Activated naive CD8-positive, alpha-beta T cell treated with anti-CD3 and anti-CD28 coated beads, Interleukin-2, amount 50 U/mL, for 24 hours (primary cell): ENCODE results near the gene UBAP2L.
A peak's percentile ranks its signal among the peaks of the same experiment; 100 is the strongest.
"Not testable (repeated sequence)": the region's sequence is repeated elsewhere in the genome, so short reads cannot be mapped to it uniquely, and the experiment has no call there.

Experiments used
- ATAC-seq: fragments of 150-1000 bp; cut with Tn5 transposase; one replicate; pipeline ENCODE4 v1.10.0; 2021
- DNase-seq: peaks from one replicate; pipeline ENCODE4 v3.0.0; 2021
- H3K27ac Mint-ChIP-seq: one replicate; pipeline ENCODE4 v1.8.0; 2021; ENCODE audit warnings: mild to moderate bottlenecking, mixed read lengths
- H3K27me3 Mint-ChIP-seq: one replicate; pipeline ENCODE4 v1.8.0; 2021; ENCODE audit warnings: mixed read lengths
- H3K36me3 Mint-ChIP-seq: one replicate; pipeline ENCODE4 v1.8.0; 2021; ENCODE audit warnings: low read depth, mixed read lengths
- H3K4me1 Mint-ChIP-seq: one replicate; pipeline ENCODE4 v1.8.0; 2021; ENCODE audit warnings: mixed read lengths
- H3K4me3 Mint-ChIP-seq: one replicate; pipeline ENCODE4 v1.8.0; 2021; ENCODE audit warnings: mild to moderate bottlenecking, moderate library complexity, mixed read lengths
- H3K9me3 Mint-ChIP-seq: one replicate; pipeline ENCODE4 v1.8.0; 2021; ENCODE audit warnings: mixed read lengths

Gene UBAP2L

GRCh38 chr1:154241703-154242351 lies 21.1 kb downstream of the UBAP2L start:
- H3K36me3 Mint-ChIP-seq: peaks cover 78% of the 10 kb centered on the region
- no peak overlapping the region for H3K4me3 Mint-ChIP-seq
- H3K27me3 Mint-ChIP-seq: no peaks in the 10 kb centered on the region
- no peaks in the 10 kb centered on the region for H3K9me3 Mint-ChIP-seq
- peaks cover 20% of the 10 kb centered on the region for H3K4me1 Mint-ChIP-seq
- DNase-seq (no peak), ATAC-seq (no peak)
- H3K27ac Mint-ChIP-seq: no peak overlapping the region

DNA sequence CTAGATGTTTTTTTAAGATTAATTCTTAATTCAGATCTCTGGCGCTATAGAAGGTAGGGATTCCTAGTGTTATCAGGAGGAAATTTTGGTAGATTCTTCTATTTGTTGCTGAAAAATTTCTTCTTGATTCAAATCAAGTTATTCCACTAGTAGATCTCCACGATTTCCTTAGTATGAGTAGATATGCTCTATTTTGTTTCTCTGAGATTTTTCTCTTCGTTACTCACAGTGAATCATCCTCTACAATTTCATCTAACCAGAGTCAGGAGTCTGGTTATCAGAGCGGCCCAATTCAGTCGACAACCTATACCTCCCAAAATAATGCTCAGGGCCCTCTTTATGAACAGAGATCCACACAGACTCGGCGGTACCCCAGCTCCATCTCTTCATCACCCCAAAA lies 32.9 kb downstream of the UBAP2L start:
- Mint-ChIP-seq H3K27ac (no peak overlapping the region), H3K27me3 (no peaks in the 10 kb centered on the region), H3K4me1 (peaks cover 2% of the 10 kb centered on the region), H3K36me3 (peaks cover 71% of the 10 kb centered on the region), H3K4me3 (no peak overlapping the region), H3K9me3 (no peaks in the 10 kb centered on the region)
- ATAC-seq: no peak
- no peak for DNase-seq

DNA sequence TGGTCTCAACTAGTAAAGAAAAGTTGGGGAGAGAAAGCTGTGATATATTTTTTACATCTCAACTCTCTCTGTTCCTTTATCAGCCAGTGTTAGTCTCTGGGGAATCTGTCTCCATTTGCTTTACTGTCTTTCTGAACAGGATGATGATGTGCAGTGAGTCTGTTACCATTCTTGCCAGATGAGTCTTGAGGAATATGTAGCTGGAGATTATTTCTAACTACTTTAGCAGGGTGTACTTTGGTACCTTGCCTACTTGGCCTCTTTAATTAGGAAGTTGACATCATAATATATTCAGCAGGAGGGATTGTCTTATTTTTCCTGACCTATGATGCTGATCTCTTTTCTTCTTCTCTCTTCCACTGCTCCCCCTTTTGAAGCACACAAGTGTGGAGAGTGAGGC lies 35.9 kb downstream of the UBAP2L start:
- DNase-seq: no peak
- Mint-ChIP-seq H3K36me3 (peaks cover 70% of the 10 kb centered on the region), H3K9me3 (no peaks in the 10 kb centered on the region), H3K4me1 (peaks cover 5% of the 10 kb centered on the region), H3K4me3 (no peak overlapping the region), H3K27me3 (no peaks in the 10 kb centered on the region), H3K27ac (no peak overlapping the region)
- no peak for ATAC-seq

DNA sequence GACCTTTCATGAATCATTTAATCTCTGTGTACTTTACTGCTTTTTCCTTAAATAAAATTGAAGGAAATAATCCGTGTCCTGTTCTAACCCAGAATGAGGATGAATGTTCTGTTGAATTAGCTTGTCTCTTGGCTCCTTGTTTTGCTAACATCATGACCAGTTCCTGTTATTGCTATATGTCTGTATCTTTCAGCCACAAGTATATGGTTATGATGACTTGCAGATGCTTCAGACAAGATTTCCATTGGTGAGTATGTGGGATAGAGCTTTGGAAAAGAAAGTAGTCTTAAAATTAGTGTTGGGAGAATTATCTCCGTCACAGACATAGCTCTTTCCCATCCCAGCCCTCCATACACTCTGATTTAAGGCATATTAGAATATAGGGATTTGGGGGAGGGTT lies 38.0 kb downstream of the UBAP2L start:
- no peak for ATAC-seq
- peaks cover 86% of the 10 kb centered on the region for H3K36me3 Mint-ChIP-seq
- H3K27me3 Mint-ChIP-seq: no peaks in the 10 kb centered on the region
- no peaks in the 10 kb centered on the region for H3K9me3 Mint-ChIP-seq
- peaks cover 25% of the 10 kb centered on the region for H3K4me1 Mint-ChIP-seq
- no peak for DNase-seq
- H3K4me3 Mint-ChIP-seq: no peak overlapping the region
- H3K27ac Mint-ChIP-seq: peak overlapping the region; percentile 24

GRCh38 chr1:154260127-154260526 lies 39.4 kb downstream of the UBAP2L start:
- DNase-seq (no peak), ATAC-seq (no peak)
- H3K36me3 Mint-ChIP-seq: peaks cover 85% of the 10 kb centered on the region
- H3K9me3 Mint-ChIP-seq: no peaks in the 10 kb centered on the region
- H3K4me3 Mint-ChIP-seq: no peak overlapping the region
- no peaks in the 10 kb centered on the region for H3K27me3 Mint-ChIP-seq
- H3K4me1 Mint-ChIP-seq: peaks cover 38% of the 10 kb centered on the region
- no peak overlapping the region for H3K27ac Mint-ChIP-seq

- Mint-ChIP-seq H3K4me1 (peaks cover 52% of the 10 kb centered on the region), H3K27me3 (no peaks in the 10 kb centered on the region), H3K36me3 (peaks cover 67% of the 10 kb centered on the region), H3K9me3 (no peaks in the 10 kb centered on the region), H3K27ac (peak overlapping the region; percentile 80), H3K4me3 (peak overlapping the region; percentile 15)
- no peak for DNase-seq
- ATAC-seq: no peak
Observed at GRCh38 chr1:154263465-154264332, 42.9 kb downstream of the UBAP2L start.

GRCh38 chr1:154264454-154264853 lies 43.7 kb downstream of the UBAP2L start:
- no peaks in the 10 kb centered on the region for H3K9me3 Mint-ChIP-seq
- peaks cover 69% of the 10 kb centered on the region for H3K36me3 Mint-ChIP-seq
- no peaks in the 10 kb centered on the region for H3K27me3 Mint-ChIP-seq
- DNase-seq: no peak
- peak overlapping the region; percentile 80 for H3K27ac Mint-ChIP-seq
- ATAC-seq: peak; percentile 60
- peaks cover 56% of the 10 kb centered on the region for H3K4me1 Mint-ChIP-seq
- H3K4me3 Mint-ChIP-seq: peak overlapping the region; percentile 15

GRCh38 chr1:154265586-154265985 lies 44.8 kb downstream of the UBAP2L start:
- peak; percentile 84 for ATAC-seq
- Mint-ChIP-seq H3K27ac (peak overlapping the region; percentile 80), H3K36me3 (peaks cover 65% of the 10 kb centered on the region), H3K27me3 (no peaks in the 10 kb centered on the region), H3K4me1 (peaks cover 67% of the 10 kb centered on the region), H3K4me3 (no peak overlapping the region), H3K9me3 (no peaks in the 10 kb centered on the region)
- no peak for DNase-seq

DNA sequence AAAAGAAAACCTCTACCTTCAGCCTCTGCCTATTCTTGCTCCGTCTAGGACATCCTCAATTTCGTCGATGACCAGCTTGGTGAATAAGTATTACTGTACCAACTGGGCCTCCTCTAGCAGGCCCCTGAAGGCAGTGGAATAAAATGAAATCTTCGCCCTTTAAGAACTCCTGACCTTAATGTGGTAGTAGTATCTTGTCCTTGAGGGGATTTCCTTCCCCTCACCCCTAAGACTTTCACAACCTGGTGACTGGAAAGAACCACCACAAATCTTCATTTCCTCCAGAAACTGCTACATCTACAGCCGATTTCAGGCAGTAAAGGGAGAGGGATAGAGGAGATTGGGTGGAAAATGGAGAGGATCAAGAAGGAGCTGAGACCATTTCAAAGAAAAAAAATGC lies 50.1 kb downstream of the UBAP2L start:
- peak overlapping the region; percentile 63 for H3K4me3 Mint-ChIP-seq
- ATAC-seq (peak; percentile 56), DNase-seq (no peak)
- peaks cover 59% of the 10 kb centered on the region for H3K36me3 Mint-ChIP-seq
- peak overlapping the region; percentile 94 for H3K27ac Mint-ChIP-seq
- H3K27me3 Mint-ChIP-seq: peaks cover 2% of the 10 kb centered on the region
- peaks cover 63% of the 10 kb centered on the region for H3K4me1 Mint-ChIP-seq
- H3K9me3 Mint-ChIP-seq: no peaks in the 10 kb centered on the region

GRCh38 chr1:154272217-154272998 lies 51.7 kb downstream of the UBAP2L start, which contains the start of gene HAX1:
TSS of gene HAX1 (plus strand) at chr1:154272629. CDS start at chr1:154272724, 95 bp downstream.
- Mint-ChIP-seq H3K27ac (peak within 1 kb of the TSS; percentile 94), H3K9me3 (no peaks in the 10 kb centered on the region), H3K4me3 (peak within 1 kb of the TSS; percentile 98), H3K4me1 (peaks cover 54% of the 10 kb centered on the region), H3K36me3 (peaks cover 59% of the 10 kb centered on the region), H3K27me3 (peaks cover 2% of the 10 kb centered on the region)
- DNase-seq (peak; percentile 98), ATAC-seq (peak; percentile 93)

GRCh38 chr1:154272999-154273563 lies 52.3 kb downstream of the UBAP2L start:
- Mint-ChIP-seq H3K27me3 (peaks cover 2% of the 10 kb centered on the region), H3K4me3 (peak overlapping the region; percentile 98), H3K36me3 (peaks cover 59% of the 10 kb centered on the region), H3K9me3 (no peaks in the 10 kb centered on the region), H3K27ac (peak overlapping the region; percentile 94), H3K4me1 (peaks cover 54% of the 10 kb centered on the region)
- DNase-seq (no peak), ATAC-seq (no peak)

GRCh38 chr1:154276797-154277196 lies 56.0 kb downstream of the UBAP2L start:
- peaks cover 2% of the 10 kb centered on the region for H3K27me3 Mint-ChIP-seq
- peaks cover 27% of the 10 kb centered on the region for H3K4me1 Mint-ChIP-seq
- H3K4me3 Mint-ChIP-seq: no peak overlapping the region
- ATAC-seq (no peak), DNase-seq (peak; percentile 35)
- H3K27ac Mint-ChIP-seq: no peak overlapping the region
- peaks cover 37% of the 10 kb centered on the region for H3K36me3 Mint-ChIP-seq
- H3K9me3 Mint-ChIP-seq: no peaks in the 10 kb centered on the region

DNA sequence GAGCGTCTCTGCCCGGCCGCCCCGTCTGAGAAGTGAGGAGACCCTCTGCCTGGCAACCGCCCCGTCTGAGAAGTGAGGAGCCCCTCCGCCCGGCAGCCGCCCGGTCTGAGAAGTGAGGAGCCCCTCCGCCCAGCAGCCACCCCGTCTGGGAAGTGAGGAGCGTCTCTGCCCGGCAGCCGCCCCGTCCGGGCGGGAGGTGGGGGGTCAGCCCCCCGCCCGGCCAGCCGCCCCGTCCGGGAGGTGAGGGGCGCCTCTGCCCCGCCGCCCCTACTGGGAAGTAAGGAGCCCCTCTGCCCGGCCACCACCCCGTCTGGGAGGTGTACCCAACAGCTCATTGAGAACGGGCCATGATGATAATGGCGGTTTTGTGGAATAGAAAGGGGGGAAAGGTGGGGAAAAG lies 66.8 kb downstream of the UBAP2L start:
- not testable (repeated sequence) for DNase-seq, H3K36me3 Mint-ChIP-seq, H3K27me3 Mint-ChIP-seq, H3K4me1 Mint-ChIP-seq, H3K9me3 Mint-ChIP-seq, ATAC-seq, H3K27ac Mint-ChIP-seq, H3K4me3 Mint-ChIP-seq

DNA sequence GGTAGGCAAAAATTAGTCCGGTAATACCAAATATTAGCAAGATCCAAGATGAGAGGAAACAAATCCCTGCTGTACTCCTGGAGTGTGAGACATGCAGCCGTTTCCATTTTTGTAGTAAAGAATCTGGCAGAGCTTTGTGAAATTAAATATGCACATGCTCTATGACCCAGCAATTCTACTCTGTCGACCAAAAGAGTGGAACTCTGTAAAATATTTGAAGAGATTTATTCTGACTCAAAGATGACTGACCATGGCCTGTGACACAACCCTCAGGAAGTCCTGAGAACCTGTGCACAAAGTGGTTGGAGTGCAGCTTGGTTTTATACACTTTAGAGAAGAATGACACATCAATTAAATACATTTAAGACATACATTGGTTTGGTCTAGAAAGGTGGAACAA lies 67.9 kb downstream of the UBAP2L start:
- H3K27me3 Mint-ChIP-seq: peaks cover 4% of the 10 kb centered on the region
- H3K4me1 Mint-ChIP-seq: no peaks in the 10 kb centered on the region
- DNase-seq (no peak), ATAC-seq (no peak)
- no peak overlapping the region for H3K4me3 Mint-ChIP-seq
- peaks cover 3% of the 10 kb centered on the region for H3K36me3 Mint-ChIP-seq
- H3K9me3 Mint-ChIP-seq: peaks cover 5% of the 10 kb centered on the region
- H3K27ac Mint-ChIP-seq: no peak overlapping the region
